ENCODE results near the gene DUOXA1.

Gene DUOXA1

DNA sequence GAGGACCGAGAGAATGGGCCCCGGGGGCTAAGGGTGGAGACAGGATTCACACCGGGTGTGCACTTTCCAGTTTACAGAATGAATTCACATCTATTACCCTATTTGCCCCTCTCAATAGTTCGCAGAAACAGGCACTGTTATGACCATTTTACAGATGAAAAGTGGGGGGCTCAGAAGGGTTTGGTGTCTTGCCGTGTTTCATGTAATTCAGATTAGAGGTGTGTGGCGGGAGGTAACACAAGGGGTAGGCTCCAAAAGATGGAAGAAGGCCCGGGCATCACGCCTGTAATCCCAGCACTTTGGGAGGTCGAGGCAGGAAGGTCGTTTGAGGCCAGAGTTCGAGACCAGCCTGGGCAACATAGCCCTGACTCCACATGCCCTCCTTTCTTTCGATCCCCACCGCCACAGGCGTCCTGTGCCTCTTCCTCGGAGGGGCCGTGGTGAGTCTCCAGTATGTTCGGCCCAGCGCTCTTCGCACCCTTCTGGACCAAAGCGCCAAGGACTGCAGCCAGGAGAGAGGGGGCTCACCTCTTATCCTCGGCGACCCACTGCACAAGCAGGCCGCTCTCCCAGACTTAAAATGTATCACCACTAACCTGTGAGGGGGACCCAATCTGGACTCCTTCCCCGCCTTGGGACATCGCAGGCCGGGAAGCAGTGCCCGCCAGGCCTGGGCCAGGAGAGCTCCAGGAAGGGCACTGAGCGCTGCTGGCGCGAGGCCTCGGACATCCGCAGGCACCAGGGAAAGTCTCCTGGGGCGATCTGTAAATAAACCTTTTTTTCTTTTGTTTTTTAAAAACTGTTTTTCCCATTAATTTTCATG, 12.2 kb downstream of the DUOXA1 start:
- DNase-seq (ENCODE audit: low read depth): no peak
- peak overlapping the region; percentile 15 for H3K4me3 ChIP-seq (ENCODE audit: low read length)
- TF ChIP-seq, protein P1, sequence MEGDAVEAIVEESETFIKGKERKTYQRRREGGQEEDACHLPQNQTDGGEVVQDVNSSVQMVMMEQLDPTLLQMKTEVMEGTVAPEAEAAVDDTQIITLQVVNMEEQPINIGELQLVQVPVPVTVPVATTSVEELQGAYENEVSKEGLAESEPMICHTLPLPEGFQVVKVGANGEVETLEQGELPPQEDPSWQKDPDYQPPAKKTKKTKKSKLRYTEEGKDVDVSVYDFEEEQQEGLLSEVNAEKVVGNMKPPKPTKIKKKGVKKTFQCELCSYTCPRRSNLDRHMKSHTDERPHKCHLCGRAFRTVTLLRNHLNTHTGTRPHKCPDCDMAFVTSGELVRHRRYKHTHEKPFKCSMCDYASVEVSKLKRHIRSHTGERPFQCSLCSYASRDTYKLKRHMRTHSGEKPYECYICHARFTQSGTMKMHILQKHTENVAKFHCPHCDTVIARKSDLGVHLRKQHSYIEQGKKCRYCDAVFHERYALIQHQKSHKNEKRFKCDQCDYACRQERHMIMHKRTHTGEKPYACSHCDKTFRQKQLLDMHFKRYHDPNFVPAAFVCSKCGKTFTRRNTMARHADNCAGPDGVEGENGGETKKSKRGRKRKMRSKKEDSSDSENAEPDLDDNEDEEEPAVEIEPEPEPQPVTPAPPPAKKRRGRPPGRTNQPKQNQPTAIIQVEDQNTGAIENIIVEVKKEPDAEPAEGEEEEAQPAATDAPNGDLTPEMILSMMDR (conservative IDR thresholded peaks at IDR 0.05; ENCODE audit: low read depth, low read length): no peak

DNA sequence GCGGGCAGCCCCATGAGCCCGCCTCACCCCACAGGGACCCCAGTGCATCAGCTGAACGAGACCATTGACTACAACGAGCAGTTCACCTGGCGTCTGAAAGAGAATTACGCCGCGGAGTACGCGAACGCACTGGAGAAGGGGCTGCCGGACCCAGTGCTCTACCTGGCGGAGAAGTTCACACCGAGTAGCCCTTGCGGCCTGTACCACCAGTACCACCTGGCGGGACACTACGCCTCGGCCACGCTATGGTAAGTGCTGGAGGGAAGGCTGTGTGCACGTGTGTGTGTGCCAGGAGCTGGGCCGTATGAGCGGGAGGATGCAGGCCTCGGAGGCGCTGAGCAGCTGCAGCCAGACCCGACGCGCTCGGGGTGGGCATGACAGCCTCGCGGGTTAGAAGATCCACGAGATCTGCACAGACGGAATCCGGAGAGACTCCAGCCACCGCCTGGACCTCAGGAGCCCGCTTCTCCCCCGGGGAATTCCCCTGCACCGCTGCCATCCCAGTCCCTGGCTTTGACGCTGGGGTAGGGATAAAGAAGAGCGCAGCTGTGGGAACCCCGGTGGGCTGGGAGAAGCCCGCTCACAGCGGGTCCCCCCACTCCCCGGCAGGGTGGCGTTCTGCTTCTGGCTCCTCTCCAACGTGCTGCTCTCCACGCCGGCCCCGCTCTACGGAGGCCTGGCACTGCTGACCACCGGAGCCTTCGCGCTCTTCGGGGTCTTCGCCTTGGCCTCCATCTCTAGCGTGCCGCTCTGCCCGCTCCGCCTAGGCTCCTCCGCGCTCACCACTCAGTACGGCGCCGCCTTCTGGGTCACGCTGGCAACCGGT, 13.0 kb downstream of the DUOXA1 start:
- no peak overlapping the region for H3K4me3 ChIP-seq (ENCODE audit: low read length)
- no peak for DNase-seq (ENCODE audit: low read depth)
- TF ChIP-seq, protein P1 (conservative IDR thresholded peaks at IDR 0.05; ENCODE audit: low read depth, low read length): no peak

DNA sequence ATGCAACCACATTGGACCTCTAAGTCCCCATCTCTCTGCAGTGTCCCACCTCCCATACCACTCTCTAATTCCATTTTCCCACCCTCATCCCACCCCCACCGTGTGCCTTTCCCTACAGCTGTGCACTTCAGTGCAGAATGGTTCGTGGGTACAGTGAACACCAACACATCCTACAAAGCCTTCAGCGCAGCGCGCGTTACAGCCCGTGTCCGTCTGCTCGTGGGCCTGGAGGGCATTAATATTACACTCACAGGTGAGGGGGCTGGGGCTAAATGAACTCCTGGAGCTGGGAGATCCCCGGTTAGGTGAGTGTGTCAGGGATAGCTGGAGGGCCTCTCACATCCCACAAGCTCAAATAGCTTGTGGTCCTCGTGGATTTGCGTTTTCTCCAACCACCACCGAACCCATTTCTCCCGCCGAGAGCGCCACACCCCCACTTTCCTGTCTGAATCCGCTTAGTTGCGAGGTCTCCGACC, 13.6 kb downstream of the DUOXA1 start:
- TF ChIP-seq, protein P1 (conservative IDR thresholded peaks at IDR 0.05; ENCODE audit: low read depth, low read length): no peak
- DNase-seq (ENCODE audit: low read depth): no peak
- H3K4me3 ChIP-seq (ENCODE audit: low read length): no peak overlapping the region

DNA sequence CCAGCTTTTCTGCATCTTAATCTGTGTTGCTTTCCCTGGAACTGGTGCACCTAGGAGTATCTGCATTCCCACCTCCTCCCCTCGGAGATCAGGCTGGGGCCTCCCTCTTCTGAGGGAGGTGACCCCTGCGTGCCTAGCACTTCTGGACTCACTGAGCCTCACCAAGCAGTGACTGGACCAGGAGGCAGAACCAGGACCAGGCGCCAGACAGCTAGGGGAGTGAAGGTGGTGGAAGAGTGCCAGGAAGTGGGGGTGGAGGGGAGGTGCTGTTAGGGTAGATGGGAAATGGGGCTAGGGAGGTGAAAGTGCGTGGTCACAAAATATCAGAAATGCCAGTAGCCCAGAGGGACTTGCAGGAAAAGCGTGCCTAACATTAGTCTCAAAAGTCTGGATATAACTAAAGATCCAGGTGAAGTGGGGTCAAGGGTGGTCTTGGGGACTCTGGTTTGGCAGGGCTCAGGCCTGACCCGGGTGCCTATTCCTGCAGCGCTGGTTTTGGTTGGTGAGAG, 14.3 kb downstream of the DUOXA1 start:
- TF ChIP-seq, protein P1 (conservative IDR thresholded peaks at IDR 0.05; ENCODE audit: low read depth, low read length): no peak
- DNase-seq (ENCODE audit: low read depth): no peak
- no peak overlapping the region for H3K4me3 ChIP-seq (ENCODE audit: low read length)

DNA sequence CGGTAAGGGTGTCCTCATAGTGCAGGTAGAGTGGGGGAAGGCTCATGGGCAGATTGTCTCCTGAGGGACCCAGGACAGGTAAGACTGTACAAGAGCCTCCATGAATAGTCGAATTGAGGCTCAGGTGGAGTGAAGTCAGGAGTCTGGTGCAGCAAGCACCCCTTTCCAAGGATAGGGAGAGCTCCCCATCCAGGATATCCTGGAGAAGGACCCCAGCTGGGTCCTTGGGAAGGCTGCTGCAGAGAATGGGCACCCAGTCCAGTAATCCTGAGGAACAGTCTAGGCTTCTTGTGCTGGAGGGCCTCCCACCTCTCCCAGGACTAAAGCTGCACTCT, 15.0 kb downstream of the DUOXA1 start:
- DNase-seq (ENCODE audit: low read depth): no peak
- H3K4me3 ChIP-seq (ENCODE audit: low read length): no peak overlapping the region
- TF ChIP-seq, protein P1 (conservative IDR thresholded peaks at IDR 0.05; ENCODE audit: low read depth, low read length): no peak

DNA sequence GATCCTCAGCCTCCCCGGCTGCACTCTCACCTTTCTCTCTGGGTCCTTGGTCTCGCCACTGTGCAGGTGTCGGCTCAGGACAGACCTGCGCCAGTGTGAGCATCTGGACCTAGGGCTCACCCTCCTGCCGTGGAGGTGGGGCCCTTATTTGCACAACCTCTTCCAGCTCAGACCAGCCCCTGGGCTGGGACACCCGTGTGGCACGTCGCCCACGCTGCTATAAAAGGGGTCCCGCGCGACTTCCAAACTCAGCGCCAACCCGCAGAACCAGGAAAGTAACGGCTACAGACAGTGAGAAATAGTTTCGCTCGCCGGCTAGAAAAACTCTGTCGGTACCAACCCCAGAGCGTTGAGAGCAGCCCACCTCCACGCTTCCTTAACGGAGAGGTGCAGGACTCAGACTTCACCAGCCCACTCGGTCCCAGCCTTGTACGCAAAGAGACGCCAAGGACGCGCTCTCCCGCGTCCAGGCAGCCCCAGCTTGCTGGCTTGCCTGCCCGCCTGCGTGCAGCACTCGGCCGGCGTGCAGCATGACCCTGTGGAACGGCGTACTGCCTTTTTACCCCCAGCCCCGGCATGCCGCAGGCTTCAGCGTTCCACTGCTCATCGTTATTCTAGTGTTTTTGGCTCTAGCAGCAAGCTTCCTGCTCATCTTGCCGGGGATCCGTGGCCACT, 15.5 kb downstream of the DUOXA1 start, which contains the start of the genes DUOX2 and DUOXA2:
Gene DUOX2, minus strand, starts transcription at position 97 of the 675 bp plus-strand sequence. CDS start 761 bp downstream, outside the sequence.
Gene DUOXA2, plus strand, starts transcription at position 251 of the 675 bp plus-strand sequence. Its CDS starts 280 bp downstream, at position 531.
- TF ChIP-seq, protein P1 (conservative IDR thresholded peaks at IDR 0.05; ENCODE audit: low read depth, low read length): no peak
- H3K4me3 ChIP-seq (ENCODE audit: low read length): no peak within 1 kb of the TSS
- DNase-seq (ENCODE audit: low read depth): no peak

Data from retinal pigment epithelial cell (primary cell).